Mononuclear cell (primary cell): ENCODE measurements around the gene CDK6. TPM values are rescaled to one million over a fixed set of nuclear protein-coding genes. Genes with fewer than 3 reads are reported as not detected.

Experiments used
- total RNA-seq: library from RNA; depleted of rRNA; stranded (reverse); fragments of >200 nt; gene quantifications from one replicate; pipeline ENCODE4 v1.2.3, GENCODE V29; 2012

The CDK6 gene
- total RNA-seq, 1 donor, result 28.4 TPM

Other genes starting within 250 kb of the CDK6 start
- gene FAM133B, start 246.2 kb downstream of the CDK6 start, total RNA-seq, result 77.3 TPM